Sigmoid colon (tissue), 4 donors: ENCODE data around the gene NCS1.

Experiments
- CTCF ChIP-seq, 4 experiments: fragments of 450-650 bp in 3 of 4; fragments of 200-600 bp in 1 of 4; IDR thresholded peaks; one replicate each; pipeline ENCODE4 v1.5.1; 2016 to 2019; ENCODE audit warnings: antibody characterized with exemption in 4 of 4, mild to moderate bottlenecking in 3 of 4, moderate library complexity in 2 of 4
- EP300 ChIP-seq, 4 donors: sonication (generic); formaldehyde crosslinking; IDR thresholded peaks; one replicate each; pipeline ENCODE4 v1.6.1; 2017; ENCODE audit warnings: antibody characterized with exemption in 4 of 4
- POLR2A ChIP-seq, 2 donors: fragments of 450-650 bp; IDR thresholded peaks; one replicate each; pipeline ENCODE4 v1.6.1; 2016; ENCODE audit warnings: antibody characterized with exemption in 2 of 2, mild to moderate bottlenecking in 2 of 2, moderate library complexity in 2 of 2
- POLR2AphosphoS5 ChIP-seq, 4 donors: sonication (generic); formaldehyde crosslinking; IDR thresholded peaks; one replicate each; pipeline ENCODE4 v1.6.1; 2017; ENCODE audit warnings: antibody characterized with exemption in 4 of 4

GRCh38 chr9:130237763-130238524, 65.7 kb downstream of the NCS1 start:
- no peak for TF ChIP-seq POLR2AphosphoS5 (IDR thresholded peaks at IDR 0.05)
- no peak for TF ChIP-seq CTCF (IDR thresholded peaks at IDR 0.05)
- TF ChIP-seq POLR2A (IDR thresholded peaks at IDR 0.05): no peak
- no peak for TF ChIP-seq EP300 (IDR thresholded peaks at IDR 0.05)
